CD4-positive, alpha-beta T cell (primary cell): ENCODE results near the gene NR1I2. TPM values are rescaled to one million over a fixed set of nuclear protein-coding genes. Genes with fewer than 3 reads are reported as not detected.

Experiments
- ATAC-seq: fragments of 200-7000 bp; cut with Tn5 transposase; one replicate; pipeline ENCODE4 v1.10.0; 2022; ENCODE audit warnings: mild to moderate bottlenecking; ENCODE audit not compliant: poor library complexity
- CTCF ChIA-PET: fragments of 350-600 bp; sonication (Branson Sonifier 250); formaldehyde crosslinking; loops from one replicate; lab custom pipeline; 2021; ENCODE audit warnings: antibody characterized with exemption, inconsistent platforms; lab: Charles Lee
- POLR2A ChIA-PET: fragments of 350-600 bp; sonication (Branson Sonifier 250); formaldehyde crosslinking; loops from one replicate; lab custom pipeline; 2021; ENCODE audit warnings: antibody characterized with exemption, inconsistent platforms; lab: Charles Lee
- DNase-seq, 14 experiments: peaks; one replicate each; pipeline ENCODE4 v3.0.0-alpha.2; 2013 to 2020; ENCODE audit warnings: mixed read lengths in 2 of 14
- H3K27ac ChIP-seq, 2 donors: one replicate each; pipeline versions ENCODE4 v1.5.1 to v1.7.0; 2013; ENCODE audit warnings: low read length in 2 of 2, low read depth in 1 of 2, mild to moderate bottlenecking in 1 of 2
- H3K27me3 ChIP-seq, 2 experiments: 1 replicate in 1 of 2; 2 replicates in 1 of 2; pipeline versions ENCODE4 v1.6.1 to v1.7.0; 2013; ENCODE audit warnings: low read length in 2 of 2, control low read depth in 1 of 2, mild to moderate bottlenecking in 1 of 2, moderate library complexity in 1 of 2; ENCODE audit not compliant: insufficient read depth in 2 of 2, control insufficient read depth in 1 of 2
- H3K36me3 ChIP-seq: one replicate; pipeline ENCODE4 v1.6.1; 2013; ENCODE audit warnings: low read length, control low read depth; ENCODE audit not compliant: insufficient read depth
- H3K4me1 ChIP-seq: one replicate; pipeline ENCODE4 v1.6.1; 2013; ENCODE audit warnings: low read length, control low read depth; ENCODE audit not compliant: insufficient read depth
- H3K4me3 ChIP-seq: one replicate; pipeline ENCODE4 v1.5.1; 2013; ENCODE audit warnings: mild to moderate bottlenecking, low read length, moderate library complexity
- H3K9me3 ChIP-seq, 2 experiments: 1 replicate in 1 of 2; 2 replicates in 1 of 2; pipeline versions ENCODE4 v1.6.1 to v1.7.0; 2013; ENCODE audit warnings: low read length in 2 of 2, mild to moderate bottlenecking in 2 of 2, control low read depth in 1 of 2, moderate library complexity in 1 of 2; ENCODE audit not compliant: control insufficient read depth in 1 of 2, insufficient read depth in 1 of 2
- H3K27ac Mint-ChIP-seq: one replicate; pipeline ENCODE4 v1.8.0; 2020; ENCODE audit warnings: mixed read lengths
- H3K27me3 Mint-ChIP-seq: one replicate; pipeline ENCODE4 v1.8.0; 2021; ENCODE audit warnings: mixed read lengths
- H3K36me3 Mint-ChIP-seq: one replicate; pipeline ENCODE4 v1.8.0; 2021; ENCODE audit warnings: low read depth, mixed read lengths
- H3K4me1 Mint-ChIP-seq: one replicate; pipeline ENCODE4 v1.8.0; 2021; ENCODE audit warnings: low read depth, mixed read lengths
- H3K4me3 Mint-ChIP-seq: one replicate; pipeline ENCODE4 v1.8.0; 2020; ENCODE audit warnings: mild to moderate bottlenecking, mixed read lengths
- H3K9me3 Mint-ChIP-seq: one replicate; pipeline ENCODE4 v1.8.0; 2020; ENCODE audit warnings: mixed read lengths
- CTCF ChIP-seq: fragments of 200-600 bp; IDR thresholded peaks from one replicate; pipeline ENCODE4 v1.8.0; 2022; ENCODE audit warnings: antibody characterized with exemption, mild to moderate bottlenecking
- intact Hi-C, 2 experiments: fragments of 100-400 bp; cut with DNase I in 1 of 2; cut with micrococcal nuclease in 1 of 2; formaldehyde crosslinking; loops; one replicate each; pipeline versions ENCODE4 v1.15.1 to v1.9.0; 2023 to 2025; cut with DNase I, micrococcal nuclease
- total RNA-seq, 174 experiments: library from RNA in 2 of 174; stranded (reverse) in 2 of 174; gene quantifications; one replicate each; pipeline ENCODE4 v1.2.3 and lab custom pipeline; 2021 to 2026

NR1I2 gene
- total RNA-seq, 2 experiments from 2014 or later = 0.25 TPM; not detected in 1

- ChIA-PET POLR2A (interaction anchor here (0.6 to 1.0 kb wide), 3 partner anchors 9 to 633 kb away, joined by 3 read pairs; no protein-coding TSS in a partner anchor), CTCF (interaction anchor here (0.7 kb wide), 1 partner anchor 1076 kb away, joined by 3 read pairs; no protein-coding TSS in a partner anchor)
- TF ChIP-seq CTCF = no peak
- no peak overlapping the region for H3K27ac ChIP-seq
- ATAC-seq (no peak), DNase-seq (no peak)
- peaks cover 46% of the 10 kb centered on the region for H3K36me3 ChIP-seq
- Mint-ChIP-seq H3K9me3 (no peaks in the 10 kb centered on the region), H3K4me1 (peaks cover 5% of the 10 kb centered on the region), H3K27me3 (no peaks in the 10 kb centered on the region), H3K36me3 (peaks cover 85% of the 10 kb centered on the region), H3K4me3 (no peak overlapping the region), H3K27ac (no peak overlapping the region)
- H3K9me3 ChIP-seq = no peaks in the 10 kb centered on the region
- no peak overlapping the region for H3K4me3 ChIP-seq
- H3K4me1 ChIP-seq = no peaks in the 10 kb centered on the region
- intact Hi-C loops = no loop called here
- no peaks in the 10 kb centered on the region for H3K27me3 ChIP-seq
Observed at GRCh38 chr3:119858957-119859356, 77.1 kb downstream of the NR1I2 start.

- ChIA-PET POLR2A (interaction anchor here (1.0 kb wide), 1 partner anchor 236 kb away, joined by 3 read pairs; no protein-coding TSS in a partner anchor), CTCF (no interaction called here)
- no peak for ATAC-seq
- intact Hi-C loops = no loop called here
- Mint-ChIP-seq H3K36me3 (peaks cover 87% of the 10 kb centered on the region), H3K4me3 (no peak overlapping the region), H3K4me1 (peaks cover 5% of the 10 kb centered on the region), H3K27me3 (no peaks in the 10 kb centered on the region), H3K27ac (no peak overlapping the region), H3K9me3 (no peaks in the 10 kb centered on the region)
- no peak overlapping the region for H3K4me3 ChIP-seq
- no peaks in the 10 kb centered on the region for H3K9me3 ChIP-seq
- peaks cover 46% of the 10 kb centered on the region for H3K36me3 ChIP-seq
- no peaks in the 10 kb centered on the region for H3K27me3 ChIP-seq
- no peaks in the 10 kb centered on the region for H3K4me1 ChIP-seq
- no peak for DNase-seq
- no peak overlapping the region for H3K27ac ChIP-seq
- no peak for TF ChIP-seq CTCF
Observed at GRCh38 chr3:119859728-119860127, 77.8 kb downstream of the NR1I2 start.

- H3K4me3 ChIP-seq = no peak overlapping the region
- ChIA-PET POLR2A (no interaction called here), CTCF (no interaction called here)
- H3K36me3 ChIP-seq = peaks cover 46% of the 10 kb centered on the region
- ATAC-seq (no peak), DNase-seq (no peak)
- TF ChIP-seq CTCF = no peak
- H3K4me3 Mint-ChIP-seq = no peak overlapping the region
- no peaks in the 10 kb centered on the region for H3K27me3 ChIP-seq
- H3K27ac ChIP-seq = no peak overlapping the region
- peaks cover 5% of the 10 kb centered on the region for H3K4me1 Mint-ChIP-seq
- H3K27ac Mint-ChIP-seq = no peak overlapping the region
- H3K36me3 Mint-ChIP-seq = peaks cover 88% of the 10 kb centered on the region
- H3K4me1 ChIP-seq = no peaks in the 10 kb centered on the region
- no peaks in the 10 kb centered on the region for H3K9me3 Mint-ChIP-seq
- H3K9me3 ChIP-seq = no peaks in the 10 kb centered on the region
- no peaks in the 10 kb centered on the region for H3K27me3 Mint-ChIP-seq
- intact Hi-C loops = no loop called here
Observed at GRCh38 chr3:119861681-119862080, 79.8 kb downstream of the NR1I2 start.
